IPS-NIHi11 (cell line): ENCODE results near the gene MYRF.

Experiments used
- DNase-seq: peaks from one replicate; pipeline ENCODE4 v3.0.0; 2012; ENCODE audit warnings: mixed read lengths, low spot score

The MYRF gene

DNA sequence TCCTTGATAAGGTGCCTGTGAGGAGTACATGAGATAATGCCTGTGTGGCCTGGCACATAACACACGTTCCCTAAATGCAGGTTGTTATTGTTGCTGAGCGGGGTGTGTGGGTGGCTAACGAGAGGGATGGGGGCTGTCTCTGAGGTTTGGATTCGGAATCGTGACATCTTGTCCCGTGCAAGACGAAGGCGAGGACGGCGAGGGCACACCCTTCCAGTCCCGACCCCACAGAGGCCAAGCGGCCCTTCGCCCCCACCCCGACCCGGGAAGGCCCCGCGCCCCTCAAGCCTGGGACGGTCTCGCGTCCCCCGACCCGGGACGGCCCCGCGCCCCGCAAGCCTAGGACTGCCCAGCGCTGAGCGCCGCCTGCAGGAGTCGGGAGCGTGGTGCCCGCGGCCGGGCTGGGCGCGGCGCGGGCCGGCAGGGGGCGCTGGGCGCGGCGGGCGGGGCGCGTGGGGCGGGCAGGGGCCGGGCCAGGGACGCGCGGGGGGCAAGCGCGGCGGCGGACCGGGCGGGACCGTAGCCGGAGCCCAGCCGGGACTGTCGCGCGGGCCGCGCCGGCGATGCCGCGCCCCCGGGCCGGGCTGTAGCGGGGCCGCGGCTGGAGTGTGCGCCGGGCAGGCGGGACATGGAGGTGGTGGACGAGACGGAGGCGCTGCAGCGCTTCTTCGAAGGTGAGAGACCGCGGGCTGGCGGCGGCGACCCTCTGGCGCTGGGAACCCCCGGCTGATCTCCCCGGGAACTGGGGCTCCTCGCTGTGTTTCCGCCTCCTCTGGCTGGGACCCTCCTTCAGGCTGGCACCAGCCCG is at the start of gene MYRF:
TSS of gene MYRF (plus strand) at position 520 of the 808 bp plus-strand sequence. CDS start at position 629, 109 bp downstream.
- DNase-seq: peak; percentile 86

DNA sequence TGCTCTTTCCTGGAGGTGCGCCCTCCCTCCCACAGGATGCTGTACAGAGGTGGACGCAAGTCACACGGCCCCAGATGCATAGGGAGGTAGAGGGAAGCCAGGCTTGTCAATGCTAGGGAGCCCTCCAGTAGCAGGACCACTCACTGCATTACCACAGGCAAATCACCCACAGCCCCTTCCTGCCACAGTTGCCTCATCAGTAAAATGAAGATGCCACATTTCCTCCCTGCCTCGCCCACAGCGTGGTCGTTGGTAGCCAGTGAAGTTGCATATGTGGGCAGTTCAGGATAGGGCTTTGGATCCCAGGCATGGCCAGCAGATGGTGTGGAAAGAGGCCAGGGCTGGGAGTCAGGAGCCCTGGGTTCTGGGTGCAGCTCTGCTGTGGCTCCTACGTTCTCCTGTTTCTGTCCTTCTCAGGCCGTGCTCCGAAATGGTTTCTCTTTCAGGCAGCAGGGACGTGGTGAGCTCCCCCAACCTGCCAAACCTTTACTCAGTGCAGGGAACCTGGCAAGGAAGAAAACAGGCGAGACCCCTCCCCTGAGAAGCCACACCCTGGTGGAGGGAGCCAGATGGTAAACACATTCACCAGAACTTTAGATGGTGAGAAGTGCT is 49.6 kb upstream of the MYRF start:
- no peak for DNase-seq

- no peak for DNase-seq
Observed at GRCh38 chr11:61704838-61705237, 47.6 kb upstream of the MYRF start.

DNA sequence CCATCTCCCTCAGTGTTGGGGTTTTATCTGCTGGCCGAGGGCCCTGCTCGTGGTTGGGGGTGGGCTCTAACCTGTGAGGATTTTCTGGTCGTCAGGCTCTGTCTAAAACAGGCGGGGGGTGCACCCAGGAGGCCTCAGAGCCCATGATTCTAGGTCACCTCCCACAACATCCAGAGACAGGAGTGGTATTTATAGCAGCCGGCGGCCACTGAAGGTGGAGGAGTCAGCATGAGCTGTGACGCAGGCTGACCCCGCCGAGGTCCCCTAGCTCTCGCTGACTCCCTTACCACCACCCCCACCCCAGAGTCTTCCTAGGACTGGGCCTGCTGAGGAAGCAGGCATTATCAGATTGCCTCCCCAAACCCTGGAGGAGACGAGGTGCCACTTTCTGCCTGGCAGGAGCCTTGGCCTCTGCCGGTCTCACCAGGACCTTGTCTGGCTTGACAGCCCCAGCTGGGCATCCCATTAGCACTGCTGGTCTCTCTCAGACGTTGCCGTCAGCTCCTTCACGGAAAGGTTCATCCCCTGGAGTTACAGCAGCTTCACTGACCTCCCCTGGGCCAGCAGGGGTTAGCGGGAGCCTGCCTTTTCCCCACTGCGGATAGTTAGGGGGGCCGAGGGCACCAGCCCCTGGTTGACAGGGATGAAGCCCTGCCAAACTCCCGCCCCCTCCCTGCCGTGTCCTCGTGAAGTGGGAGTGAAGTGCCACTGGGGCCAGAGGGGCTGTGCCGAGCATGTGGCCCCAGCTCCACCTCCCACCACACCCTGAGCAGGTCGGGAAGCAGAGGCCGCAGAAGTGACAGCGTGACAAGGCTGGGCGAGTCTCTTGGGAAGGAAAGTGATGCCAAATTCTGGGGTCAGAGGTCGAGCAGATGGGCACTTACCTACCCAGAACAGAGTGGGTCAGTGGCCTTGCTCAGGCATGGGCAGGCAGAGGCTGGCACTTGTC is 45.7 kb upstream of the MYRF start:
- no peak for DNase-seq

DNA sequence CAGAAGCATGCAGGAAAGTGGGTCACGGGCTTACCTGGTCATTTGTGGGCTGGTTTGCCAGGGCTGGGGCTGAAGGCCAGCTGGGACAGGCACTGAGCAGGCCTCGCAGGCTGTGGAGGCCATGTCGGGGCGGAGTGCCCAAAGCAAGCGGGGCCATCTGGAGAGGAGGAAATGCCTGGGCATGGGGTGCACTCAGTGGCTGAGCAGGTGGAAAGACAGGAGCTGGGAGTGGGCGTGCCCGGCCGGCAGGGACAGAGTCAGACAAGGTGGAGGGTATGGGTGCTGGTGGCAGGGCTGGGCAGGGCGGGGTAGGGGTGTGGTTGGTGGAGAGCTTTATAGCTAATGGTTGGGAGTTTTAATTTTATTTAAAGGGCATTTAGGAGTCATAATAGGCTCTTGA is 44.9 kb upstream of the MYRF start:
- no peak for DNase-seq

GRCh38 chr11:61709110-61709509 is 43.3 kb upstream of the MYRF start:
- no peak for DNase-seq

GRCh38 chr11:61709572-61709971 is 42.9 kb upstream of the MYRF start:
- no peak for DNase-seq

GRCh38 chr11:61710019-61710418 is 42.4 kb upstream of the MYRF start:
- DNase-seq: no peak

DNA sequence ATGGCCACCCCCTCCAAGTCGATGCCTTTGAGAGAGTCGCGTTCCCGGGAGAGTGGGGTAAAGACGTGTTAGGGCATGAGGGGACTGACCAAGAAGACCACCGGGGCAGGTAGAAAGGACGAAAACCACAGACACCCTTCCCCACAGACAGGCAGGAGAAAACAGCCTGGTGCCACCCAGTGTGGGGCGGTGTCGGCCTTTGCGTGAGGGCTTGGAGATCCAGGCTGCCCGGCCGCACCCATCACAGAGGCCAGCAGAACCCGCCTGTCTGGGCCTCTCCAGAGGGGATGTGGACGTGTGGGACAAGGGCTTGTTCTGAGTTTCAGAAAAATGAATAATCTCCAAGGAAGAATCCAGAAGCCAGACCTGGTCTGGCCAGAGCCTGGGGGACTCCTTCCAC is 41.4 kb upstream of the MYRF start:
- no peak for DNase-seq

DNA sequence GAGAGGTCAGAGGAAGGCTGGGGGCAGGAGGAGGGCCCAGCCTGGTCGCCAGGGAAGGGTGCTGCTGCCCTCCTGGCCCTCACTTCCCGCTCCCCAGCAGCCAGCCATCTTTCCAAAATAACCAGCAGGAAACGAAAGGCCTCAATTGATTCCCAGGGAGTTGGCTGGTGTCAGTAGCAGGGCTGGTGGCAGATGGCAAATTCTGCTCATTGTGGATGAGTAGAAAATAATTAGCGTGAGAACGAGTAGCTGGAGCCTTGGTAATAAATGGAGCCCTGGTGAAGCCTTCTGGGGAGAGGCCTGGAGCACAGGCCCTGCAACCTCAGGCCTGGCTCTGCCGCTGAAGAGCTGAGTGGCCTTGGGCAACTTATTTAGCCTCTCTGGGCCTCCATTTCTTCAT is 40.9 kb upstream of the MYRF start:
- DNase-seq: no peak

DNA sequence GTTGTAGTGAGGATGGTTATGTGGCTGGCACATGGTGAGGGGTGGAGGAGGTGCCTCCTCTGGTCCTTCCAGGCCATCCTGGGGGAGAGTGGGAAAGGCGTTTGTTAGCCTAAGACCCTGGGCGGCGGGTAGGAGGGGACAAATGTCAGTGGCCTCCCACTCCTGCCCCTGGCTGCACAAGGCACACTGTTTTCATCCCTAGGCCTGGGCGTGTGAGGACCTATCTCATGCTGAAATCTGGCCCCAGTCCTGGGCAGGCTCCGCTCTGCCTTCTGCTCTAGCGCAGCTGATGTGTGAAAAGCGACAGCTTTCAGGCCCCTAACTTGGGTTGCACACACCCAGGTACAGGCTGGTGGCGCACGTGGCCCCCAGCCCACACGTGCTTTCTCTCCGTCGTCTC is 40.1 kb upstream of the MYRF start:
- DNase-seq: no peak

- DNase-seq: no peak
Observed at GRCh38 chr11:61712846-61713245, 39.6 kb upstream of the MYRF start.

- DNase-seq: no peak
Observed at GRCh38 chr11:61713464-61713863, 39.0 kb upstream of the MYRF start.

DNA sequence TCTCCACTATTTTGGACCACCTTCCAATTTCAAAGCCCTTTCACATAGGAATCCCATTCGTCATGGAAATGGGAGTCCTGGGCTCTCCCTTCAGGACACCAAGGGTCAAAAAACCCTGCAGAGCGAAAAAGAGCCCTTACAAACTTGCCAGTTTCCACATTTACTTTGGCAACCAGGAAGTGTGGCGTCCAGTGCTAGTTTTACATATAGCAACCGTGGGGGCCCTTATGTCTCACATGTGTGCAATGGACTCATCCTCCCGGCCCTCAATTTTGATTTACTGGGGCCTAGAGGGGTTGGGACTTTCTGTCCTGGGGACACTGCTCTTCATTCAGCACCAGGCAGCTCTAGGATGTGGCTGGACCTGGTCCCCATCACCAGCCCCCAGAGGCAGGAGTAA is 38.5 kb upstream of the MYRF start:
- no peak for DNase-seq

DNA sequence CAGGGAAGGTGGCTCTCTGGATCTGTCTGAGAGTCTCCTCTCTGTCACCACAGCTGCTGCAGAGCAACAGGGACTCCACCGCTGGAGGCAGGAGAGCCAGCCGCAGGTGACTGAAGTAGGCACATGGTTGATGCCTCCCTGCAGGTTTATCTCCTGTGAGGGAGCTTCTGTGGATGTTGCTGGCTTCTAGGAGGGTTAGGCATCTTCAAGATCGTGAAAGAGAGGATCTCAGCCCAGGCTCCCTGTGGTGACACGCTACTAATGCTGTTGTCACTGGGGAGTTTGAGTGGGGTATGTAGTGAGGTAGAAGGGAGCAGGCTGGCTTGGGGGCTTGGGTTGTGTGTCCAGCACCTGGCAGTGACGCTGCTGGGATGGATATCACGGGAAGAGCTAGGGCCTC is 38.1 kb upstream of the MYRF start:
- no peak for DNase-seq

- DNase-seq: no peak
Observed at GRCh38 chr11:61714916-61715315, 37.5 kb upstream of the MYRF start.

DNA sequence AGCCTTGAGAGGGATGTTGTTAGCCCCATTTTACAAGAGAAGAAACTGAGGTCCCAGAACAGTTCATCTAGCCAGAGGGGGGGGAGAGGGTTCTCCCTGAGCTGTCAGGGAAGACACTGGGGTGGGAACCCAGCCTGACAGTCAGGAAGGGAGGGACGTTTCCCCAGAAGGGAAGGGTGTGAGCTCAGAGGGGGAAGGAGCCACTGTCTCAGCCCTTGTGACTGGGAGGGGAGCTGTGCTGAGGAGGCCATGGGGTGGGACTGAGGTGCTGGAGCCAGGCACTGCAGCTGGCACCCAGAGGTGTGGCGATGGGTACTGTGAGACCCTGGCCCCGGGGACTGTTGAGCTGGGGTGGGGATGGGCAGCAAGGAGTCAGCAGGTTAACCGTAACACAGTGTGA is 36.6 kb upstream of the MYRF start:
- DNase-seq: no peak

DNA sequence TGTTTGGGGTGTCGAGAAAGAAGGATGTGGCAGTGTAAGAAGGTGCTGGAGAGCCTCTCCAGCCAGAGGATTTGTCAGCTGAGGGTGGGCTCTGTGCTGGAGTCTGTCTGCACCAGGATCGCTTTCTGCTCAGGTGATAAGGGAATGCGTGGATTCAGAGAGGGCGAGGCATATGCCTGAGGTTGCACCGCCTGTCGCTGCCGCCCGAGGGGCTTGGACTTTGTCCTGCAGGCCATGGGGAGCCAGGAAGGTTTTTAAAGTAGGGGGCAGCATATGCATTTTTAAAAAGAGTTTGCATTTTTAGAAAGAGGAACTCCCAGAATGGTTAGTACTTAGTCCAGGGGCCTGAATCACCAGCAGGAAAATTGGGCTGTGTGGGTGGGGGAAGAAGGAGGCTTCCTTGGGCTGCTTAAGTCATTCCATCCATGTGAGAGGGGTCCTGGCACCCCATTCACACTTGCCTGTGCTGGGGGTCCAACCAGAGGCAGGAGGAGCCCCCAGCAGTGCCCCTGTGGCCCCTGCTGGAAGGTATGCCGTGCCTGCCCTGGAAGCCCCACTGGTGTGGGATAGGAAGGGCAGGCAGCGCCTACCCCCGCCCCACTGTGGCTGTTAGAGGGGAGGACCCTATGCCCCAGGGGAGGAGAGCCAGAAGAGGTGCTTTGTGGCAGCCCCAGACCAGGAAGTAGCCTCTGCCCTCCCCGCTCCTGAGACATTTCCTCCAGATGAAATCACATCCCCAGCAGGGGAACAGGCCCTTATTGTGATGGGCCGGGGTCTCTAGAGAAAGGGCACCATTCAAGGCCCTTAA is 35.8 kb upstream of the MYRF start:
- DNase-seq: peak; percentile 68

GRCh38 chr11:61717286-61718033 is 35.0 kb upstream of the MYRF start:
- DNase-seq: peak; percentile 55

GRCh38 chr11:61718046-61718531 is 34.3 kb upstream of the MYRF start:
- peak; percentile 60 for DNase-seq
